Gastroesophageal sphincter (tissue), 3 donors: ENCODE results near the gene CTLA4.

ENCODE experiments used
- POLR2A ChIP-seq, 2 donors: fragments of 450-650 bp; IDR thresholded peaks; one replicate each; pipeline ENCODE4 v1.6.1; 2017; ENCODE audit warnings: antibody characterized with exemption in 2 of 2, mild to moderate bottlenecking in 2 of 2, moderate library complexity in 1 of 2
- TF ChIP-seq, protein P1 (sequence below), 4 experiments: fragments of 200-600 bp in 2 of 4; fragments of 450-650 bp in 2 of 4; sonication (generic) in 1 of 4; IDR thresholded peaks; one replicate each; pipeline ENCODE4 v1.5.1; 2017 to 2019; ENCODE audit warnings: antibody characterized with exemption in 4 of 4, mild to moderate bottlenecking in 2 of 4, moderate library complexity in 2 of 4

DNA sequence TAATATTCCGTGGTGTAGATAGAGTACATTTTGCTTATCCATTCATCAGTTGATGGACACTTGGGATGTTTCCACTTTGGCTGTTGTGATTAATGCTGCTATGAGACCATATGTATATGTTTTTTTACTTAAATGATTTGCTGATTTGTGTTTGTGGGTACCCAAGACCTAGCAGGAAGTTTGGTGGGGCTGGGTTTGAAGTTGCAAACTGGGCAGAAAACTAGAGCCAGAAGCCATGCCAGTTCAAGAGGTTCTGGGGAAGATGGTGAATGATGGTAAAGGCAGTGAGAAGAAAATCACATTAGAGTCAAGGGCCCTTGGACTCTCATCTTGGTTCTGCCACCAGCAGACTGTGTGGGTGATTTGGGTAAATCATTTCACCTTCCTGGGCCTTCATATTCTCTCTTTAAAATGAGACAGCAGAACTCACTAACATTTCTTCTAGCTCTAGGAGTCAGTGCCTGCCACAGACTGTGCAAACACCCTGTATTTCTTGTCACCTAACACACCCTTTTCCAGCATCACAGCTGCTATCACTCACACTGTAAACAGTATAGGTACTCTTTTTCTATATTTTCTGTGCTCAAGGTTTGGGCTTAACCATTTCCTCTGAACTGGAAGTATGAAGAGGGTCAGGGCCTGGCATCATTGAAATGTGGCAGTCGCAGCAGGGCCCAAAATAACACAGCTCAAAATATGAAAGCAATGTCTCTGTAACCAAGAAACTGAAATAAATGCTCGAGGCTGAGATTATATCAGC is 8.4 kb upstream of the CTLA4 start:
- no peak for TF ChIP-seq POLR2A (IDR thresholded peaks at IDR 0.05)
- TF ChIP-seq, protein P1, sequence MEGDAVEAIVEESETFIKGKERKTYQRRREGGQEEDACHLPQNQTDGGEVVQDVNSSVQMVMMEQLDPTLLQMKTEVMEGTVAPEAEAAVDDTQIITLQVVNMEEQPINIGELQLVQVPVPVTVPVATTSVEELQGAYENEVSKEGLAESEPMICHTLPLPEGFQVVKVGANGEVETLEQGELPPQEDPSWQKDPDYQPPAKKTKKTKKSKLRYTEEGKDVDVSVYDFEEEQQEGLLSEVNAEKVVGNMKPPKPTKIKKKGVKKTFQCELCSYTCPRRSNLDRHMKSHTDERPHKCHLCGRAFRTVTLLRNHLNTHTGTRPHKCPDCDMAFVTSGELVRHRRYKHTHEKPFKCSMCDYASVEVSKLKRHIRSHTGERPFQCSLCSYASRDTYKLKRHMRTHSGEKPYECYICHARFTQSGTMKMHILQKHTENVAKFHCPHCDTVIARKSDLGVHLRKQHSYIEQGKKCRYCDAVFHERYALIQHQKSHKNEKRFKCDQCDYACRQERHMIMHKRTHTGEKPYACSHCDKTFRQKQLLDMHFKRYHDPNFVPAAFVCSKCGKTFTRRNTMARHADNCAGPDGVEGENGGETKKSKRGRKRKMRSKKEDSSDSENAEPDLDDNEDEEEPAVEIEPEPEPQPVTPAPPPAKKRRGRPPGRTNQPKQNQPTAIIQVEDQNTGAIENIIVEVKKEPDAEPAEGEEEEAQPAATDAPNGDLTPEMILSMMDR (IDR thresholded peaks at IDR 0.05) = no peak
